Measurements from ENCODE around the gene POU5F2. TPM values are rescaled to one million over a fixed set of nuclear protein-coding genes. Genes with fewer than 3 reads are reported as not detected.

POU5F2 gene
- total and polyA plus RNA-seq, 9 of the 15 experiments (the other 6 are each of a cell fraction or from before 2014, with no cell fraction given), result 0.01 to 0.40 (median 0.18) TPM; not detected in 2

- Histone ChIP-seq H3K9me1 (ENCODE audit: control insufficient read depth, insufficient read depth, low read length) (no peaks in the 10 kb centered on the region), H3K27me3 (ENCODE audit: control insufficient read depth in 2 of 2, insufficient read depth in 2 of 2, low read length in 2 of 2) (no peaks in the 10 kb centered on the region), H3K9ac (ENCODE audit: insufficient read depth in 1 of 2, low read depth in 2 of 2, low read length in 2 of 2) (no peak overlapping the region), H3K79me2 (ENCODE audit: control insufficient read depth, insufficient read depth, low read length) (no peaks in the 10 kb centered on the region), H2AFZ (ENCODE audit: low read depth, low read length) (no peak overlapping the region), H4K20me1 (replicated peaks; ENCODE audit: control insufficient read depth, insufficient read depth, low read length) (no peaks in the 10 kb centered on the region), H3K27ac (ENCODE audit: extremely low read depth, low read depth, low read length) (no peak overlapping the region), H3K9me3 (replicated peaks; ENCODE audit: control insufficient read depth, insufficient read depth, low read depth, low read length) (no peaks in the 10 kb centered on the region; the same call in 1 of the 2 replicates), H3K4me1 (replicated peaks in 1 of 2; ENCODE audit: control insufficient read depth in 2 of 2, insufficient read depth in 2 of 2, low read length in 2 of 2) (no peaks in the 10 kb centered on the region), H3K4me2 (ENCODE audit: insufficient read depth, low read length) (no peak overlapping the region), H3K4me3 (no peak overlapping the region), H3K36me3 (ENCODE audit: control insufficient read depth, insufficient read depth, low read length) (no peaks in the 10 kb centered on the region)
- ChIA-PET CTCF (ENCODE audit: low intra/inter-chr PET ratio) (no interaction called here), POLR2A (no interaction called here)
- TF ChIP-seq TEAD1 (CRISPR knock-in tag; IDR thresholded peaks at IDR 0.05) (no peak), THRAP3 (IDR thresholded peaks at IDR 0.05; ENCODE audit: borderline replicate concordance) (no peak), ZNF785 (CRISPR knock-in tag; IDR thresholded peaks at IDR 0.05) (no peak), HBP1 (CRISPR knock-in tag; IDR thresholded peaks at IDR 0.05) (no peak), KAT7 (CRISPR knock-in tag; IDR thresholded peaks at IDR 0.05; ENCODE audit: borderline replicate concordance) (no peak)
- TF ChIP-seq, protein P1, sequence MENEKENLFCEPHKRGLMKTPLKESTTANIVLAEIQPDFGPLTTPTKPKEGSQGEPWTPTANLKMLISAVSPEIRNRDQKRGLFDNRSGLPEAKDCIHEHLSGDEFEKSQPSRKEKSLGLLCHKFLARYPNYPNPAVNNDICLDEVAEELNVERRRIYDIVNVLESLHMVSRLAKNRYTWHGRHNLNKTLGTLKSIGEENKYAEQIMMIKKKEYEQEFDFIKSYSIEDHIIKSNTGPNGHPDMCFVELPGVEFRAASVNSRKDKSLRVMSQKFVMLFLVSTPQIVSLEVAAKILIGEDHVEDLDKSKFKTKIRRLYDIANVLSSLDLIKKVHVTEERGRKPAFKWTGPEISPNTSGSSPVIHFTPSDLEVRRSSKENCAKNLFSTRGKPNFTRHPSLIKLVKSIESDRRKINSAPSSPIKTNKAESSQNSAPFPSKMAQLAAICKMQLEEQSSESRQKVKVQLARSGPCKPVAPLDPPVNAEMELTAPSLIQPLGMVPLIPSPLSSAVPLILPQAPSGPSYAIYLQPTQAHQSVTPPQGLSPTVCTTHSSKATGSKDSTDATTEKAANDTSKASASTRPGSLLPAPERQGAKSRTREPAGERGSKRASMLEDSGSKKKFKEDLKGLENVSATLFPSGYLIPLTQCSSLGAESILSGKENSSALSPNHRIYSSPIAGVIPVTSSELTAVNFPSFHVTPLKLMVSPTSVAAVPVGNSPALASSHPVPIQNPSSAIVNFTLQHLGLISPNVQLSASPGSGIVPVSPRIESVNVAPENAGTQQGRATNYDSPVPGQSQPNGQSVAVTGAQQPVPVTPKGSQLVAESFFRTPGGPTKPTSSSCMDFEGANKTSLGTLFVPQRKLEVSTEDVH (IDR thresholded peaks at IDR 0.05; ENCODE audit: low read depth, partially characterized antibody), result no peak
- intact Hi-C loops (cut with micrococcal nuclease), result no loop called here
- no peak for DNase-seq (ENCODE audit: extremely low read depth in 1 of 4, low spot score in 3 of 4)
- no peak for ATAC-seq
- FAIRE-seq, result no peak
- in situ Hi-C loops (cut with MboI), result no loop called here
- no TSS peak for BruUV-seq (replicated peaks)
These were observed 5.1 kb upstream of the POU5F2 start for GRCh38 chr5:93746406-93747056.

Measured in K562 (cell line).